Measurements from ENCODE around the gene ADNP2. TPM values are rescaled to one million over a fixed set of nuclear protein-coding genes. Genes with fewer than 3 reads are reported as not detected.

The ADNP2 gene
- total and polyA plus RNA-seq, 12 donors, result 4.6 to 12.4 (median 10.8) TPM

GRCh38 chr18:80129672-80130367, 20.8 kb downstream of the ADNP2 start:
- intact Hi-C loops (cut with DNase I), result no loop called here
- ATAC-seq, result no peak
- DNase-seq, result no peak
- Histone ChIP-seq H3K36me3 (peaks cover 0 to 35% (median 3%) of the 10 kb centered on the region in 9 donors), H3K27ac (no peak overlapping the region), H3K9me3 (no peaks in the 10 kb centered on the region), H3K27me3 (no peaks in the 10 kb centered on the region), H3K4me1 (no peaks in the 10 kb centered on the region), H3K4me3 (no peak overlapping the region)
- TF ChIP-seq CTCF (IDR thresholded peaks at IDR 0.05), result no peak
- 87 to 96% methylated on average over 7 of the region's 7 CpGs for WGBS, 2 donors

GRCh38 chr18:80130555-80130954, 21.5 kb downstream of the ADNP2 start:
- Histone ChIP-seq H3K9me3 (no peaks in the 10 kb centered on the region), H3K4me3 (no peak overlapping the region), H3K4me1 (no peaks in the 10 kb centered on the region), H3K36me3 (peaks cover 0 to 43% (median 7%) of the 10 kb centered on the region in 9 donors), H3K27ac (no peak overlapping the region), H3K27me3 (no peaks in the 10 kb centered on the region)
- no peak for TF ChIP-seq CTCF (IDR thresholded peaks at IDR 0.05)
- intact Hi-C loops (cut with DNase I), result no loop called here
- ATAC-seq (no peak), DNase-seq (no peak)
- WGBS, 2 donors, result 85 to 93% methylated on average over 5 of the region's 5 CpGs

- H3K4me1 ChIP-seq, result no peaks in the 10 kb centered on the region
- no peak overlapping the region for H3K4me3 ChIP-seq
- peaks cover 0 to 60% (median 24%) of the 10 kb centered on the region in 9 donors for H3K36me3 ChIP-seq
- intact Hi-C loops (cut with DNase I), result no loop called here
- no peak for ATAC-seq
- WGBS, 2 donors, result 89 to 91% methylated on average over 3 of the region's 3 CpGs
- DNase-seq, result no peak
- H3K27me3 ChIP-seq, result no peaks in the 10 kb centered on the region
- no peak for TF ChIP-seq CTCF (IDR thresholded peaks at IDR 0.05)
- no peaks in the 10 kb centered on the region for H3K9me3 ChIP-seq
- no peak overlapping the region for H3K27ac ChIP-seq
These were observed 23.2 kb downstream of the ADNP2 start for GRCh38 chr18:80132180-80132812.

GRCh38 chr18:80133124-80133523, 24.1 kb downstream of the ADNP2 start:
- DNase-seq, result no peak
- Histone ChIP-seq H3K36me3 (peaks cover 0 to 68% (median 32%) of the 10 kb centered on the region in 9 donors), H3K27me3 (no peaks in the 10 kb centered on the region), H3K27ac (no peak overlapping the region), H3K4me1 (no peaks in the 10 kb centered on the region), H3K9me3 (no peaks in the 10 kb centered on the region), H3K4me3 (no peak overlapping the region)
- intact Hi-C loops (cut with DNase I), result no loop called here
- ATAC-seq, result no peak
- WGBS, 2 donors, result 68 to 72% methylated on average over 1 of the region's 1 CpG
- TF ChIP-seq CTCF (IDR thresholded peaks at IDR 0.05), result no peak

All from heart right ventricle (tissue), 16 donors.